Measurements from ENCODE around the gene SNX33. TPM values are rescaled to one million over a fixed set of nuclear protein-coding genes. Genes with fewer than 3 reads are reported as not detected.
"Not testable (repeated sequence)": the region's sequence is repeated elsewhere in the genome, so short reads cannot be mapped to it uniquely, and the experiment has no call there.

The SNX33 gene
- polyA plus RNA-seq, 2 of the 4 experiments (the other 2 are of a cell fraction) = 8.4 to 11.2 TPM

DNA sequence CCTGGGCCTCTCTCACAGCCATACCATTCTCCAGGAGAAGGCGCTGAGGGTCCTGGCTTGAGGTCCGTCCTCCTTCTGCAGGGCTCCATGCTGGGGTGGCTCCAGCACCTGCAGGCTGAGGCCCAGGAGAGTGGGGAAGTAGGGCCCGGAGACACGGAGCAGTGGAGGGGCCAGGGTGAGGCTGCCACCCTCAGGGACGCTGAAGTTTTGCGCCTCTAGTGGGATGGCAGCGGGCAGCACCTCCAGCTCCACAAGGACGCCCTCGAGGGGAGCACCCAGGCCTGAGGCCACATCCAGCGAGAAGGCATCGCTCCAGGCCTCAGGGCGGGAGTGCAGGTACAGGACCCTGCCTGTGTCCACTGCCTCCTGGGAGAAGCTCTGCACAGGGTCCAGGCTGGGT is 37.5 kb downstream of the SNX33 start:
- no peak overlapping the region for H3K27ac ChIP-seq
- ChIA-PET POLR2A (interaction anchor here (0.6 kb wide), 1 partner anchor 56 kb away, joined by 3 read pairs; no protein-coding TSS in a partner anchor), CTCF (interaction anchor here (0.6 to 23.4 kb wide), 27 partner anchors 9 to 317 kb away, joined by 3 to 394 read pairs (median 8); partner anchors contain the start of genes CSPG4, IMP3, MAN2C1 and PTPN9)
- DNase-seq (ENCODE audit: low read depth in 1 of 2, low spot score in 1 of 2) (peak in 1 of 2 experiments; percentile 37), ATAC-seq (peak; percentile 32 to 44; a peak in 4 of 6 replicates), FAIRE-seq (no peak)
- TF ChIP-seq HDAC2 (IDR thresholded peaks at IDR 0.05) (no peak), RAD21 (conservative IDR thresholded peaks at IDR 0.05 in 1 of 2, IDR thresholded peaks at IDR 0.05 in 1 of 2) (peak in 1 of 2 experiments; percentile 28; a peak in 1 of 5 replicates), NR3C1 (IDR thresholded peaks at IDR 0.05) (no peak), KDM1A (IDR thresholded peaks at IDR 0.05; ENCODE audit: low read depth) (no peak), HOXB13 (CRISPR knock-in tag; IDR thresholded peaks at IDR 0.05; ENCODE audit: low read depth) (no peak), ZFP36 (IDR thresholded peaks at IDR 0.05; ENCODE audit: borderline replicate concordance, partially characterized antibody) (no peak)
- H3K4me2 ChIP-seq = no peak overlapping the region
- WGBS (ENCODE audit: missing lambda C conversion rate) = 44% methylated on average over 9 of the region's 12 CpGs
- H3K4me3 ChIP-seq = no peak overlapping the region
- no peaks in the 10 kb centered on the region for H3K4me1 ChIP-seq
- H3K9me3 ChIP-seq = no peaks in the 10 kb centered on the region

DNA sequence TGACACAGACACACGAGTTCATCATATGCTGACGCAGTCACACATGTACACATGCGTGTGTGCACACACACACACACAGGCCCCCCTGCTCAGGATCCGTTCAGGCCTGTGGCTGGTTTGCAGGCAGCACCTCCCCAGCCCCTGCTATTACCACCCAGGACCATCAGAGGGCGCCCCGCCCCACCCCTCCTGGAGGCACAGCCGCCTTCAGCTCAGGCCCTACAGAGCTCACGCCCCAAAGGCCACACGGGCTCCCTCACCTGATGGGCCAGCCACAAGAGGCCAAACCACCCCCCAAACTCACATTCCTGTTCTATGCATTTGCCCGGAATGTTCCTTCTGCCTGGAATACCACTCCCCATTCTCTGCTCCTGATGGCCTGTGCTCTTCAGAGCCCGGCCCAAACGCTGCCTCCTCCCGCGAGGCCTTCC is 38.5 kb downstream of the SNX33 start:
- peak; percentile 70 for TF ChIP-seq SMC3 (IDR thresholded peaks at IDR 0.05)
- TF ChIP-seq, protein P1, sequence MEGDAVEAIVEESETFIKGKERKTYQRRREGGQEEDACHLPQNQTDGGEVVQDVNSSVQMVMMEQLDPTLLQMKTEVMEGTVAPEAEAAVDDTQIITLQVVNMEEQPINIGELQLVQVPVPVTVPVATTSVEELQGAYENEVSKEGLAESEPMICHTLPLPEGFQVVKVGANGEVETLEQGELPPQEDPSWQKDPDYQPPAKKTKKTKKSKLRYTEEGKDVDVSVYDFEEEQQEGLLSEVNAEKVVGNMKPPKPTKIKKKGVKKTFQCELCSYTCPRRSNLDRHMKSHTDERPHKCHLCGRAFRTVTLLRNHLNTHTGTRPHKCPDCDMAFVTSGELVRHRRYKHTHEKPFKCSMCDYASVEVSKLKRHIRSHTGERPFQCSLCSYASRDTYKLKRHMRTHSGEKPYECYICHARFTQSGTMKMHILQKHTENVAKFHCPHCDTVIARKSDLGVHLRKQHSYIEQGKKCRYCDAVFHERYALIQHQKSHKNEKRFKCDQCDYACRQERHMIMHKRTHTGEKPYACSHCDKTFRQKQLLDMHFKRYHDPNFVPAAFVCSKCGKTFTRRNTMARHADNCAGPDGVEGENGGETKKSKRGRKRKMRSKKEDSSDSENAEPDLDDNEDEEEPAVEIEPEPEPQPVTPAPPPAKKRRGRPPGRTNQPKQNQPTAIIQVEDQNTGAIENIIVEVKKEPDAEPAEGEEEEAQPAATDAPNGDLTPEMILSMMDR (IDR thresholded peaks at IDR 0.05) = peak; percentile 69
- TF ChIP-seq RAD21 (conservative IDR thresholded peaks at IDR 0.05 in 1 of 2, IDR thresholded peaks at IDR 0.05 in 1 of 2) = peak; percentile 68 to 73
- H3K4me3 ChIP-seq, H3K4me2 ChIP-seq, POLR2A ChIA-PET, H3K27ac ChIP-seq, H3K4me1 ChIP-seq, H3K9me3 ChIP-seq: not testable (repeated sequence)
- FAIRE-seq (peak; percentile 94), DNase-seq (ENCODE audit: low read depth in 1 of 2, low spot score in 1 of 2) (peak; percentile 79), ATAC-seq (peak; percentile 60 to 88)
- 40% methylated on average over 11 of the region's 14 CpGs for WGBS (ENCODE audit: missing lambda C conversion rate)
- CTCF ChIA-PET = interaction anchor here (0.5 to 23.4 kb wide), 45 partner anchors 9 to 1382 kb away, joined by 3 to 394 read pairs (median 5); partner anchors contain the start of genes CSPG4, IMP3, MAN2C1 and PTPN9

DNA sequence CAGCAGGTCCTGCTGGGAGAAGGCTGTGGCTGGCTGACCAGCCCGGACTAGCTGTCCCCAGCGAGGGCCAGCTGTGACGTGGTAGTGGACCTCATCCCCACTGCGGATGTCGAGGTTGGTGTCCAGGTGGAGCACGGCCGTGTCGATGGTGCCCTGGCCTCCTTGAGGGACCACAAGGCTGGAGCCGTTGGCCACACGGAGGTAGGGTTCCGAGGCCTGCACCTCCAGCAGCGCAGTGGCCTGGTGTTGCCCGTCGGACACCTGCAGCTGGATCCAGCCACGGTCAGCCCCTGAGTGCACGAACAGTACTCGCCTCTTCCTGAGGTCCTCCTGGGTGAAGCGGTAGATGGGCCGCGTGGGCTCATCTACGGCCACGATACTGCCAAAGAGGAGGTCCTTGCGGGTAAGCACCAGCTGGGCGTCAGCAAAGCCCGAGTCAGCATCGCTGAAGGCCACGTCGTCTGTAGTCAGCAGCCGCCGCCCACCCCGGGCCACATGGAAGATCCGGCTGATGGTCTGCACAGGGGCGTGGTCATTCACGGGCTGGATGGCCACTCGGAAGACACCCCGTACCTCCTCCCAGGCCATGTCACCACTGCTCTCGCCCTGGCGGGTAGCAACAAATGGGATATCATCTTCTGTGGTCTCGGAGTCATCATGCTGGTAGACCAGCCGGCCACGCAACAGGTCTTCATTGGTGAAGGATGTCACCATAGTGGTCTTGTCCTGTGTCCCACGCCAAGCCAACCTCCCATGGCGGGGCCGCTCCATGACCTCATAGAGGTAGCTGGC is 40.0 kb downstream of the SNX33 start:
- no peaks in the 10 kb centered on the region for H3K9me3 ChIP-seq
- ATAC-seq (no peak), FAIRE-seq (no peak), DNase-seq (ENCODE audit: low read depth in 1 of 2, low spot score in 1 of 2) (no peak)
- H3K4me1 ChIP-seq = no peaks in the 10 kb centered on the region
- no peak overlapping the region for H3K4me3 ChIP-seq
- TF ChIP-seq KDM1A (IDR thresholded peaks at IDR 0.05; ENCODE audit: low read depth) (no peak), POLR2A (IDR thresholded peaks at IDR 0.05; ENCODE audit: low read length) (no peak), NPAS2 (CRISPR knock-in tag; IDR thresholded peaks at IDR 0.05; ENCODE audit: borderline replicate concordance) (no peak), GATA3 (IDR thresholded peaks at IDR 0.05; ENCODE audit: borderline replicate concordance) (no peak), ZC3H11A (IDR thresholded peaks at IDR 0.05) (no peak), HEYL (CRISPR knock-in tag; IDR thresholded peaks at IDR 0.05) (no peak), SMC3 (IDR thresholded peaks at IDR 0.05) (no peak), RNF2 (IDR thresholded peaks at IDR 0.05; ENCODE audit: borderline replicate concordance, low read depth) (no peak)
- TF ChIP-seq, protein P2, sequence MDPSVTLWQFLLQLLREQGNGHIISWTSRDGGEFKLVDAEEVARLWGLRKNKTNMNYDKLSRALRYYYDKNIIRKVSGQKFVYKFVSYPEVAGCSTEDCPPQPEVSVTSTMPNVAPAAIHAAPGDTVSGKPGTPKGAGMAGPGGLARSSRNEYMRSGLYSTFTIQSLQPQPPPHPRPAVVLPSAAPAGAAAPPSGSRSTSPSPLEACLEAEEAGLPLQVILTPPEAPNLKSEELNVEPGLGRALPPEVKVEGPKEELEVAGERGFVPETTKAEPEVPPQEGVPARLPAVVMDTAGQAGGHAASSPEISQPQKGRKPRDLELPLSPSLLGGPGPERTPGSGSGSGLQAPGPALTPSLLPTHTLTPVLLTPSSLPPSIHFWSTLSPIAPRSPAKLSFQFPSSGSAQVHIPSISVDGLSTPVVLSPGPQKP (IDR thresholded peaks at IDR 0.05; ENCODE audit: low read depth, low read length) = no peak
- ChIA-PET POLR2A (no interaction called here), CTCF (interaction anchor here (0.9 to 23.4 kb wide), 11 partner anchors 17 to 320 kb away, joined by 3 to 394 read pairs (median 55); partner anchors contain the start of genes IMP3, MAN2C1, PTPN9 and SNUPN)
- H3K27ac ChIP-seq = no peak overlapping the region
- WGBS (ENCODE audit: missing lambda C conversion rate) = 89% methylated on average over 44 of the region's 44 CpGs
- no peak overlapping the region for H3K4me2 ChIP-seq

DNA sequence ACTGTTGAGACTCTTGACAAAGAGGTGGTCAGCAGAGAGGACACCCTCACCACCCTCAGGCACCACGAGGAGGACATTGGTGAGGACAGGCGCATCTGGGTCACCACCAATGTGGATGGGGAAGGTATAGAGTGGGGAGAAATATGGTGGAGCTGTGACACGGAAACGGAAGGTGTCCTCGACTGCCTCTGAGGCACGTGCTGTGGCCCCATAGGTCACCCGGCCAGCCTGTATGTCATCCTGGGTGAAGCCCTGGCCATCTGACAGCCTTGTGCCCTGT is 40.5 kb downstream of the SNX33 start:
- Histone ChIP-seq H3K4me2 (no peak overlapping the region), H3K4me3 (no peak overlapping the region), H3K9me3 (no peaks in the 10 kb centered on the region), H3K4me1 (no peaks in the 10 kb centered on the region), H3K27ac (no peak overlapping the region)
- 78% methylated on average over 7 of the region's 7 CpGs for WGBS (ENCODE audit: missing lambda C conversion rate)
- FAIRE-seq (no peak), ATAC-seq (no peak), DNase-seq (ENCODE audit: low read depth in 1 of 2, low spot score in 1 of 2) (no peak)
- CTCF ChIA-PET = interaction anchor here (1.0 to 23.4 kb wide), 7 partner anchors 18 to 320 kb away, joined by 3 to 394 read pairs (median 61); partner anchors contain the start of genes IMP3, MAN2C1 and SNUPN
- no peak for TF ChIP-seq NPAS2 (CRISPR knock-in tag; IDR thresholded peaks at IDR 0.05; ENCODE audit: borderline replicate concordance)
- TF ChIP-seq, protein P3, sequence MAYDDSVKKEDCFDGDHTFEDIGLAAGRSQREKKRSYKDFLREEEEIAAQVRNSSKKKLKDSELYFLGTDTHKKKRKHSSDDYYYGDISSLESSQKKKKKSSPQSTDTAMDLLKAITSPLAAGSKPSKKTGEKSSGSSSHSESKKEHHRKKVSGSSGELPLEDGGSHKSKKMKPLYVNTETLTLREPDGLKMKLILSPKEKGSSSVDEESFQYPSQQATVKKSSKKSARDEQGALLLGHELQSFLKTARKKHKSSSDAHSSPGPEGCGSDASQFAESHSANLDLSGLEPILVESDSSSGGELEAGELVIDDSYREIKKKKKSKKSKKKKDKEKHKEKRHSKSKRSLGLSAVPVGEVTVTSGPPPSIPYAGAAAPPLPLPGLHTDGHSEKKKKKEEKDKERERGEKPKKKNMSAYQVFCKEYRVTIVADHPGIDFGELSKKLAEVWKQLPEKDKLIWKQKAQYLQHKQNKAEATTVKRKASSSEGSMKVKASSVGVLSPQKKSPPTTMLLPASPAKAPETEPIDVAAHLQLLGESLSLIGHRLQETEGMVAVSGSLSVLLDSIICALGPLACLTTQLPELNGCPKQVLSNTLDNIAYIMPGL (CRISPR knock-in tag; IDR thresholded peaks at IDR 0.05; ENCODE audit: borderline replicate concordance) = no peak
- POLR2A ChIA-PET = no interaction called here

Data from A549 (cell line).